Stimulated activated CD8-positive, alpha-beta memory T cell treated with anti-CD3 and anti-CD28 coated beads, Interleukin-7, amount 100 ng/mL, for 4 hours (primary cell): ENCODE data around the gene PSG2.
"Not testable (repeated sequence)": the region's sequence is repeated elsewhere in the genome, so short reads cannot be mapped to it uniquely, and the experiment has no call there.

Experiments used
- DNase-seq, 2 donors: peaks; one replicate each; pipeline ENCODE4 v3.0.0-alpha.2; 2020; ENCODE audit warnings: low read depth in 2 of 2

The PSG2 gene

GRCh38 chr19:43082601-43083000 is at the start of gene PSG2:
PSG2 (minus strand) TSS chr19:43082701; CDS start chr19:43082569, 132 bp downstream.
- DNase-seq, result not testable (repeated sequence)

- DNase-seq, result not testable (repeated sequence)
Measured at GRCh38 chr19:43131281-43131842, 48.9 kb upstream of the PSG2 start.

- DNase-seq, result not testable (repeated sequence)
Measured at GRCh38 chr19:43129197-43129596, 46.7 kb upstream of the PSG2 start.

DNA sequence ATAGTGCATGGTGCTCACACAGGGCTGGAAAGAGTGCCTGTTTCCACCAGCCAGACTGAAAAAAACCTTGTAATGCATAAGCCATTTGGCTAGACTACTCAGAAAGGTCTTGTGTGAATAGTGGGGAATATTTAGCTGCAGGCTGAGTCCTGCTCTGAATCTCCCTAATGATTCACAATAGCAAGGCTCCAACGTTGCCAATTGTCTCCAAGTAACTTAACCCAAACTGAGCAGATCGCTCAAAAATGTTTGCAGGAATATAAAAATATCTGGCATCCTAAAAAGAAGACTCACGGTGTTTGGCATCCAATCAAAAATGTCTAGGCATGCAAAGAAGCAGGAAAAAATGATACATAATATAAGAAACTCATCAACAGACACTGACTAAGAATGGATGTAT is 44.8 kb upstream of the PSG2 start:
- not testable (repeated sequence) for DNase-seq

GRCh38 chr19:43126720-43127119 is 44.2 kb upstream of the PSG2 start:
- no peak for DNase-seq

- no peak for DNase-seq
Measured at GRCh38 chr19:43124360-43124759, 41.9 kb upstream of the PSG2 start.

DNA sequence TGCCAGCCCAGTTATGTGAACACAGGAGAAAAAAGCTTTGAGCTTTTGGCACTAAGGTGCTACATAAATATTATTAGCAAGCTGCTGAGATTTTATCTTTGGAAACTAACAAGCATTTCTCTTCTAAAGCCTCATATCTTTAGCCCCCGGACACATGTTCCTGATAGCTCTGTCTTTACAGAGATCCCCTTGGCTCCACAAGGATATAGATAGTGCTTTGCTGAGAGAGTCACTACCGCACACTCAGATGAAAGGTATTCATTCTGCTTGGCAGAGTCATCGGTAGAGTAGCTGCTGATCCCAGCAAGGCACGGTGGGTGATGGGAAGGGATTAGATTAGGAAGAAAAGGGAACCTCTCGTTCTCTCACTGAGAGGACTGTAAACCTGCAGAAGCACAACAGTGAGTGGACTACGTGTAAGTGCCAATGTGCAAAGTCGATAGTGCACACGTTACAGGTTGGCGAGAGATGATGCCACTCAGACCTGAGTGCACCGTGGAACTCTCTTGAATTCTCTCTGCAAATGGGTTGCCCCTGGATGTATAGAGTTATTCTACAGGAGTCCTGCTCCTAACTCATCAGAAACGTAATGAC is 38.0 kb upstream of the PSG2 start:
- not testable (repeated sequence) for DNase-seq

DNA sequence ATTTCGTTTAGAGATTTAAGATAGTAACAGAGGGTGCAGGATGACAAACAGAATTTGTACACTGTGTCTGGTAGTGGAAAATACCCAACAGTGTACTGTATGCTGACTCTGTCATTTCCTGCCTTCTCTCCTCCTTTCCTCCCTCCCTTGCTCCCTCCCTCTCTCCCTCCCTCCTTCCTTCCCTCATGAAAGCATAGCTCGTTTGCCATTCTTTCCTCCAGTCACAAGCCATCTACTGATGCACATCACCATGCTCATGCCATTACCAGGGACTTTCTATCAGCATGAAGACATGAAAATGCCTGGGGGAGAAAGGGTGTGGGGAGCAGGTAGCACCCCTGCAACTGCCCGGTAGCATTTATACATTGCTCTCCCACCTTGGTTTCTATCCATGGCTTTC is 37.0 kb upstream of the PSG2 start:
- DNase-seq, result not testable (repeated sequence)

- DNase-seq, result not testable (repeated sequence)
Measured at GRCh38 chr19:43116421-43116820, 33.9 kb upstream of the PSG2 start.

DNA sequence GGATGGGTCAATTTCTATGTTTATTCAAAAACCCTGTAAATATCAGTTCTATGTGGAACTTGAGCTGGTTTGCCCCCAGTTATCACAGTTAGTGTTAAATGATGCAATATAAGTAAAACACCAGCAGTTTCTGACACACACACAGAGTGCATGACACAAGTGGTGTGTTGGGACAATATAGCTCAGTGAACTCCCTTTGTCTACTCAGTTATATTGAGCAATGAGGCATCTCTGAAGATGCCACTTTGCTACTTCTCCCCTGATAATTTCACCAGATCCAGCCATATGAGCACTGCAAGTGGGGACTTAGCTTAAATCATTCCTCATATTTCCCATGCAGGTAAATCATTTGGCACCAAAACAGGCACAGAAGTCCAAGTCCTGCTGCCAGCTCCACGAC is 33.0 kb upstream of the PSG2 start:
- DNase-seq, result not testable (repeated sequence)

GRCh38 chr19:43115064-43115463 is 32.6 kb upstream of the PSG2 start:
- DNase-seq, result not testable (repeated sequence)

DNA sequence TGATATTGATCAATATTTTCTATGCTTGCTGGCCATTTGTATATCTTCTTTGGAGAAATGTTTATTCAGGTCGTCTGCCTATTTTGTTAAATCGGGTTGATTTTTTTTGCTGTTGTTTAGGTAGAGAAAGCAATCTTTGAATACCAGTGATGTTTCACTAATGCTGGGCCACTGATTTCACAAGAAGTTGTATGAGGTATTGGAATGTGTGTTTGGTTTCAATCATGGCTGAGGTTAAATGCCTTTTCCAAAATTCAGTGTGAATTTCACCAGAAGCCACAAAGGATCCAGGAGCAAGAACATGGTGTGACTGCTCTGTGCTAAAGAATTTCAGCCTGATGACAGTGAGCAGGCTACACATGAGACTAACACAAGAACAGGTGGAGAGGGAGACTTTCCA is 32.1 kb upstream of the PSG2 start:
- DNase-seq, result not testable (repeated sequence)

GRCh38 chr19:43107401-43107800 is 24.9 kb upstream of the PSG2 start:
- DNase-seq, result not testable (repeated sequence)

DNA sequence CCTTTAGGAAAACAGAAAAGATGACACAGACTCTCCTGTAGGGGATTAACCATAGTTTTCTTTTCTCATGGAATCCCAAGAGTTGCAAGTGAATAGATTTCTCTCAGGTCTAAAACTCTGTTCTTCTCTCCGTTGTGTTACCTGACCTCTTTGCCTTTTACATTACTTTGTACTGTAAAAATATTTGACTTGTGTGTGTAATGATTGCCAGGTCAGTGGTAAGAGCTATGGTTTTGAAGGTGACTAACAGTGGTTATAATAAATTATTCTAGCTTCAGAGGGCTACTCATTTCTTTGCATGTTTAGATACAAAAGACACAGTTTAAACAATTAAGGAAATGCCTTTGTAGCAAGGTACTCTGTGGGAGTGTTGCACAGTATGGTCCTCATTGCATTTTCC is 23.0 kb upstream of the PSG2 start:
- DNase-seq, result no peak

GRCh38 chr19:43104215-43104850 is 21.8 kb upstream of the PSG2 start:
- not testable (repeated sequence) for DNase-seq

DNA sequence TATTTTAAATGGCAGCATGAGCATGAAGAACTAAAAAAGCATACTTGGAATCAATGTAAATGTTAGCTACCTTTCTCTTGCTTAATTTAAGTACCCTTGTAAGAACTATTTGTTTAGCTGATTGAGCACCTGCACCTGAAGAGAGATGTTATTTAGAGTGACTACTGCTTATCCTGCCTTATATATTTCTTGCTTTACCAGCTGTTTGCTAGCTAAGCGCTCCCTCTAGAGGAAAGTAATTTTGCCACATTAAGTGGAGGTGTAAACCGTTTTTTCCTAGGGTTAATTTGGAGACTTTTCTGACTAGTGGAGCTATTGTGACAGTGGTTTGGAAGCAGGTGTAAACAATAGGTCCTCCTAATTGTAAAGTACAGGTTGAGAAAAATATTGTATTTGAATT is 19.4 kb upstream of the PSG2 start:
- no peak for DNase-seq

GRCh38 chr19:43098416-43098815 is 15.9 kb upstream of the PSG2 start:
- DNase-seq, result not testable (repeated sequence)

GRCh38 chr19:43087702-43088340 is 5.3 kb upstream of the PSG2 start:
- not testable (repeated sequence) for DNase-seq

GRCh38 chr19:43085796-43086530 is 3.5 kb upstream of the PSG2 start:
- DNase-seq, result not testable (repeated sequence)

- DNase-seq, result not testable (repeated sequence)
Measured at GRCh38 chr19:43084196-43084832, 1.8 kb upstream of the PSG2 start.

GRCh38 chr19:43083721-43084120 is 1.2 kb upstream of the PSG2 start:
- not testable (repeated sequence) for DNase-seq
